Fibroblast of skin of left quadriceps (primary cell): ENCODE measurements around the gene KPNA3.
A peak's percentile ranks its signal among the peaks of the same experiment; 100 is the strongest.
"Not testable (repeated sequence)": the region's sequence is repeated elsewhere in the genome, so short reads cannot be mapped to it uniquely, and the experiment has no call there.

Experiments
- DNase-seq, 2 experiments: peaks; one replicate each; pipeline ENCODE4 v3.0.0-alpha.2; 2013; ENCODE audit warnings: low read depth in 2 of 2

KPNA3 gene

GRCh38 chr13:49807681-49808080, 15.2 kb upstream of the KPNA3 start:
- no peak for DNase-seq

GRCh38 chr13:49806126-49806536, 13.6 kb upstream of the KPNA3 start:
- no peak for DNase-seq

- DNase-seq = not testable (repeated sequence)
These were observed 10.6 kb upstream of the KPNA3 start for GRCh38 chr13:49803047-49803446.

- DNase-seq = no peak
These were observed 9.9 kb upstream of the KPNA3 start for GRCh38 chr13:49802426-49802825.

- DNase-seq = no peak
These were observed 552 bp downstream of the KPNA3 start for GRCh38 chr13:49791711-49792549.

GRCh38 chr13:49791315-49791710, 1.2 kb downstream of the KPNA3 start:
- DNase-seq = no peak

GRCh38 chr13:49789968-49790367, 2.5 kb downstream of the KPNA3 start:
- no peak for DNase-seq

- no peak for DNase-seq
These were observed 6.0 kb downstream of the KPNA3 start for GRCh38 chr13:49786401-49787008.

GRCh38 chr13:49784886-49785570, 7.5 kb downstream of the KPNA3 start:
- no peak for DNase-seq

- DNase-seq = no peak
These were observed 8.6 kb downstream of the KPNA3 start for GRCh38 chr13:49783865-49784264.

GRCh38 chr13:49782784-49783183, 9.7 kb downstream of the KPNA3 start:
- DNase-seq = no peak

- DNase-seq = no peak
These were observed 10.7 kb downstream of the KPNA3 start for GRCh38 chr13:49781806-49782205.

- DNase-seq = no peak
These were observed 12.8 kb downstream of the KPNA3 start for GRCh38 chr13:49779721-49780120.

- DNase-seq = no peak
These were observed 14.5 kb downstream of the KPNA3 start for GRCh38 chr13:49777746-49778614.

- peak in 1 of 2 experiments; percentile 28 for DNase-seq
These were observed 15.6 kb downstream of the KPNA3 start for GRCh38 chr13:49776871-49777270.

GRCh38 chr13:49774376-49775005, 18.0 kb downstream of the KPNA3 start:
- DNase-seq = no peak

GRCh38 chr13:49772828-49773227, 19.7 kb downstream of the KPNA3 start:
- no peak for DNase-seq

GRCh38 chr13:49761811-49762210, 30.7 kb downstream of the KPNA3 start:
- not testable (repeated sequence) for DNase-seq

- no peak for DNase-seq
These were observed 31.9 kb downstream of the KPNA3 start for GRCh38 chr13:49760558-49760957.

- DNase-seq = no peak
These were observed 33.0 kb downstream of the KPNA3 start for GRCh38 chr13:49759503-49759902.

GRCh38 chr13:49756263-49756662, 36.2 kb downstream of the KPNA3 start:
- DNase-seq = no peak
